Measurements from ENCODE around the gene NOLC1.

DNA sequence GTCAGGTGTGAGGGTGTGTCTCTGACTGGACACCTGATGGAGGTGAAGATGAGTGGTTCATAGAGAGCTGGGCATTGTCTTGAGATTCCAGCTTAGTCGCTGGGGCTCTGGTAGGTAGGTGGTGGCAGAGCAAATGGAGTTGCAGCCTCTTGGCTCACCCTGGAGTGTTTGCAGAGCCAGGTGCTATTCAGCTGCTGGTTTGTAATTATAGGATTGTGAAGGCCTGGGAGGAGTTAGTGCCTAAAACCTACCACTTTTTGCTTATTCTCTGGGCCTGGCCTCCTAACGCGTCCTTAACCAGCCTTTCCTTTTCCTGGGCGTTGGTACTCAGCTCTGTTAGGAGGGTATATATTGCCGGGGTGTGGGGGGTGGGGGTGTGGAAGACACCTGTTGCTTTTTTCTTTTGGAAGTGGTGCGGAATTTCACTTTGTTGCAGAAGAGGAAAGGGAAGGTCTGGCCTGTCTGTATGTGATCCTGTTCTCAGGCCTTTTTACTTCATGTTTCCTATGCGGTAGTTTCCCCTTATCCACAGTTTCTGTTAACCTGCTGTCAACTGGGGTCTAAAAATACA, 16.1 kb upstream of the NOLC1 start:
- TF ChIP-seq, protein P1, sequence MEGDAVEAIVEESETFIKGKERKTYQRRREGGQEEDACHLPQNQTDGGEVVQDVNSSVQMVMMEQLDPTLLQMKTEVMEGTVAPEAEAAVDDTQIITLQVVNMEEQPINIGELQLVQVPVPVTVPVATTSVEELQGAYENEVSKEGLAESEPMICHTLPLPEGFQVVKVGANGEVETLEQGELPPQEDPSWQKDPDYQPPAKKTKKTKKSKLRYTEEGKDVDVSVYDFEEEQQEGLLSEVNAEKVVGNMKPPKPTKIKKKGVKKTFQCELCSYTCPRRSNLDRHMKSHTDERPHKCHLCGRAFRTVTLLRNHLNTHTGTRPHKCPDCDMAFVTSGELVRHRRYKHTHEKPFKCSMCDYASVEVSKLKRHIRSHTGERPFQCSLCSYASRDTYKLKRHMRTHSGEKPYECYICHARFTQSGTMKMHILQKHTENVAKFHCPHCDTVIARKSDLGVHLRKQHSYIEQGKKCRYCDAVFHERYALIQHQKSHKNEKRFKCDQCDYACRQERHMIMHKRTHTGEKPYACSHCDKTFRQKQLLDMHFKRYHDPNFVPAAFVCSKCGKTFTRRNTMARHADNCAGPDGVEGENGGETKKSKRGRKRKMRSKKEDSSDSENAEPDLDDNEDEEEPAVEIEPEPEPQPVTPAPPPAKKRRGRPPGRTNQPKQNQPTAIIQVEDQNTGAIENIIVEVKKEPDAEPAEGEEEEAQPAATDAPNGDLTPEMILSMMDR (IDR thresholded peaks at IDR 0.05), result no peak
- no peak for TF ChIP-seq POLR2A (IDR thresholded peaks at IDR 0.05)
